ENCODE results near the gene IMPDH1. TPM values are rescaled to one million over a fixed set of nuclear protein-coding genes. Genes with fewer than 3 reads are reported as not detected.

Gene IMPDH1
- total RNA-seq, 1 donor from 2014 or later, result 17.4 TPM

DNA sequence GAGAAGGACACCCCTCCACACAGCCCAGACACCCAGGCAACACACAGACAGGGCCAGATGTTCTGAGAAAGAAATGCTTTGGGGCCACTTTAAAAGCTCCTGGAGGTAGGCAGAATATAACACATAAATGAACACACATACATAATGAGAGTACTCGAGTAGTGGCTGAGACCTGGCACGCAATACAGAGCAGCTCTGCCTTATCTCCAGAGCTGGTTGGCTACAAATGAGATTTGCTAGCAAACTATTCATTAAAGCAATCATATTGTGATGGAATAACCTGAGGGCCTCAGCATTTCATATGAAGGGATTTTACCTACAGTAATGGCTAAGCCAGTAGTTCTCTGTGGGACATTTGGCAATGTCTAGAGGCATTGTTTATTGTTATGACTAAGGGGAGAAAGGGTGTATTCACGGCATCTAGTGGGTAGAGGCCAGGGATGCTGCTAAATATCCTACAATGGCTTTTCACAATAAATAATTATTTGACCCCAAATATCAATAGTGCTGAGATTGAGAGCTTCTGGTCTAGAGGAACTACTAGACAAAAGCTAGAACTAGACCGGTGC, 5.5 kb upstream of the IMPDH1 start:
- intact Hi-C loops (cut with micrococcal nuclease), result no loop called here
- H3K36me3 ChIP-seq, result no peaks in the 10 kb centered on the region
- H3K27me3 ChIP-seq (ENCODE audit: low read depth), result no peaks in the 10 kb centered on the region
- no peak overlapping the region for H3K4me3 ChIP-seq
- no peak for DNase-seq
- H3K27ac ChIP-seq (replicated peaks), result no peak overlapping the region
- H3K4me1 ChIP-seq, result peaks cover 7% of the 10 kb centered on the region
- peaks cover 4% of the 10 kb centered on the region for H3K9me3 ChIP-seq (replicated peaks)
- TF ChIP-seq, protein P1, sequence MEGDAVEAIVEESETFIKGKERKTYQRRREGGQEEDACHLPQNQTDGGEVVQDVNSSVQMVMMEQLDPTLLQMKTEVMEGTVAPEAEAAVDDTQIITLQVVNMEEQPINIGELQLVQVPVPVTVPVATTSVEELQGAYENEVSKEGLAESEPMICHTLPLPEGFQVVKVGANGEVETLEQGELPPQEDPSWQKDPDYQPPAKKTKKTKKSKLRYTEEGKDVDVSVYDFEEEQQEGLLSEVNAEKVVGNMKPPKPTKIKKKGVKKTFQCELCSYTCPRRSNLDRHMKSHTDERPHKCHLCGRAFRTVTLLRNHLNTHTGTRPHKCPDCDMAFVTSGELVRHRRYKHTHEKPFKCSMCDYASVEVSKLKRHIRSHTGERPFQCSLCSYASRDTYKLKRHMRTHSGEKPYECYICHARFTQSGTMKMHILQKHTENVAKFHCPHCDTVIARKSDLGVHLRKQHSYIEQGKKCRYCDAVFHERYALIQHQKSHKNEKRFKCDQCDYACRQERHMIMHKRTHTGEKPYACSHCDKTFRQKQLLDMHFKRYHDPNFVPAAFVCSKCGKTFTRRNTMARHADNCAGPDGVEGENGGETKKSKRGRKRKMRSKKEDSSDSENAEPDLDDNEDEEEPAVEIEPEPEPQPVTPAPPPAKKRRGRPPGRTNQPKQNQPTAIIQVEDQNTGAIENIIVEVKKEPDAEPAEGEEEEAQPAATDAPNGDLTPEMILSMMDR (IDR thresholded peaks at IDR 0.05; ENCODE audit: borderline replicate concordance), result no peak

DNA sequence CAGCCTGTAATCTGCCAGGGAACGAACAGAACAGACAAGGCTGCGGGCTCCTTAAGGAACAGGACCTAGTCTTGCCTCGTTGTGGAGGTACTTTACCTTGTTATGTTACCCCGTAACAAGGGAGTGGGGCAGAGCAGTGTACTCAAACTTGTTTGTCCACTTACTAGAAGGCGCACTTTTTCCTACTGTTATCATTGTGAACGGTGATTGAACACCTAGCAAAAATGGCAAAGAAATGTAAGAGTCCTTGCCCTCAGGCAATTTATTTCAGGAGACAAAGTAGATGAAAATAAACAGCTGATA, 620 bp upstream of the IMPDH1 start:
- Histone ChIP-seq H3K27ac (replicated peaks) (peak overlapping the region; percentile 88), H3K9me3 (replicated peaks) (peaks cover 4% of the 10 kb centered on the region), H3K4me3 (peak overlapping the region; percentile 77), H3K27me3 (ENCODE audit: low read depth) (no peaks in the 10 kb centered on the region), H3K36me3 (no peaks in the 10 kb centered on the region), H3K4me1 (peaks cover 48% of the 10 kb centered on the region)
- TF ChIP-seq, protein P1 (IDR thresholded peaks at IDR 0.05; ENCODE audit: borderline replicate concordance), result no peak
- intact Hi-C loops (cut with micrococcal nuclease), result no loop called here
- no peak for DNase-seq

DNA sequence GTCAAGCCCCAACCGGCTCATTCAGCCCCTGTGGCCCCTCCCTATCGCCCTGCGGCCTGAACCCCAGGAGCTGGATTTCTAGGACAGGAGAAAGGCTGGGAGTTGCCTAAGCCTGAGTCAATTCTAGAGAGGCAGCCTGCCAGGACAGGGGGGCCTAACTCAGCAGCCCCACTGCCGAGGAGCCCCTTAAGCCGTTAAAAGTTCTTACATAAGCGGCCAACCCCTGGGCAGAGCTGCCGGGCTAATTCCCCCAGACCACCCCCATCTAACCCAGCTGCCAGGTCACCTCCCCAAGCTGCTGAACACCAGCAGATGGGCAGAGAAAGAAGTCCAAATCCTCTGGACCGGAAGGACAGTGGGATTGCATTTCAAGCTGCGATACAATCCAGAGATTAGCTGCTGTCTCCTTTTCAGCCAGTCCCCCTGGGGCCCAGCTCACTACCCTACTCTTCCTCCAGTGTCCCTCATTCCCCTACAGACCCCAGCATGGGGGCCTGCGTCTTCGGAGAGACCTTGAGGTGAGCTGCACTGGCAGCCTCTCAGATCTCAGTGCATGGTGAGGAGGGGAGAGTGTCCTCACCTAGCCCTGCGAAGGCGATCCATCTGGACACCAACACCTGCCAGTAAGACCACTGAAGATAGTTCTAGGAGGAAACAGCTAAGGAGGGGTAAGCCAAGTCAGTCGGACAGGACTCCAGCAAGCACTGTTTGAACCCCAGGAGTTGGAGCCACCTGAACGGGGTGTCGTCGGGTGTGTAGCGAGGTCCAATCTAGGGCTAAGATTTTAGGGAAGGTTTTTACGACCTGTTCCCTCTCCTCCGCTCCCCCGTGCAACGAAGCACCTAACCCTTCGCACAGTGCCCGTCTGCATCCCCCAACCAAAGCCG, 830 bp downstream of the IMPDH1 start:
- TF ChIP-seq, protein P1 (IDR thresholded peaks at IDR 0.05; ENCODE audit: borderline replicate concordance), result no peak
- DNase-seq, result no peak
- H3K27me3 ChIP-seq (ENCODE audit: low read depth), result no peaks in the 10 kb centered on the region
- peak overlapping the region; percentile 88 for H3K27ac ChIP-seq (replicated peaks)
- no peaks in the 10 kb centered on the region for H3K36me3 ChIP-seq
- intact Hi-C loops (cut with micrococcal nuclease), result no loop called here
- peaks cover 63% of the 10 kb centered on the region for H3K4me1 ChIP-seq
- peak overlapping the region; percentile 77 for H3K4me3 ChIP-seq
- H3K9me3 ChIP-seq (replicated peaks), result peaks cover 4% of the 10 kb centered on the region

DNA sequence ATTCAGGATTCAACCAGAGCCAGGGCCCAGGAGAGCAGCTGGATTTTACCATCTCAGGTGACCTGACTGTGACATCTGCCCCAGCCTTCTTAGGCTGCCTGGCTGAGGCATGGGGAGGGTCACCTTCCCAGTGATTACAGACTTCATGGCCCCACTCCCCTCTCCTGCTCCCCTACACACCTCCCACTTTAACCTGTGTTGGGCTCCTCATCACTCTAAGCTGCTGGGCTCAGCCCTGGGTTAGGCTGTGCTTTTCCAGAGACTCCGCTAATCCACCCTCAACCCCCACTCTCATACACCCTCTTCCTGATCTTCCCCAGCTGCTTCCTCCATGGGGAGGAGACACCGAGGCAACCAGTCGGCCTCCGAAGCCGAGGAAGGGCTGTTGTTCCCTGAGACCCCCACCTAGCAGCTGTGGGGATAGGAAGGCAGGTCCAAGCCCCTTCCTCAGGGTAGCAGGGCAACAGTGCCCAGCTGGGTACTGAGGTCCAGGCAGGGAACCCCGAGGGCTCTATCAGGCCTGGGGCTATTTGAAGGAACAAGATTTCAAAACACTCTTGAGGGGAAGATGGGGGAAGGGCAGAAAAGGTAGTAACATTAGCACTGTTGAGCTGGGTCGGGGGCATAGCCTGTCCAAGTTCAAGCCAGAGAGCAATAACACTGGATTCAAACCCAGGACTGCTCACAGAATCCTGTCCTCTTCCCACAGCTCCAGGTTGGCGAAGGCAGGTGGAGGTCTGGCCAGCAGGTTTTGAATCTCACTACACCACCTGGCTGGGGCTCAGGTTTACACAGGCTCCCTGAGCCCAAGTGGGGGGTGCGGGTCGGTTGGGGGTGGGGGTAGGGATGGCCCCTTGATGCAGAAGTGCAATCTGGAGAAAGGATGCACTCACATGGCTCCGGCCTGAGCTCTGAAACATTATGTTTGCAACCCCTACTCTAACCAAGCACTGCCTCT, 1.8 kb downstream of the IMPDH1 start:
- Histone ChIP-seq H3K4me3 (peak overlapping the region; percentile 77), H3K27ac (replicated peaks) (peak overlapping the region; percentile 88), H3K36me3 (no peaks in the 10 kb centered on the region), H3K27me3 (ENCODE audit: low read depth) (no peaks in the 10 kb centered on the region), H3K4me1 (peaks cover 68% of the 10 kb centered on the region), H3K9me3 (replicated peaks) (no peaks in the 10 kb centered on the region)
- TF ChIP-seq, protein P1 (IDR thresholded peaks at IDR 0.05; ENCODE audit: borderline replicate concordance), result no peak
- intact Hi-C loops (cut with micrococcal nuclease), result no loop called here
- no peak for DNase-seq

DNA sequence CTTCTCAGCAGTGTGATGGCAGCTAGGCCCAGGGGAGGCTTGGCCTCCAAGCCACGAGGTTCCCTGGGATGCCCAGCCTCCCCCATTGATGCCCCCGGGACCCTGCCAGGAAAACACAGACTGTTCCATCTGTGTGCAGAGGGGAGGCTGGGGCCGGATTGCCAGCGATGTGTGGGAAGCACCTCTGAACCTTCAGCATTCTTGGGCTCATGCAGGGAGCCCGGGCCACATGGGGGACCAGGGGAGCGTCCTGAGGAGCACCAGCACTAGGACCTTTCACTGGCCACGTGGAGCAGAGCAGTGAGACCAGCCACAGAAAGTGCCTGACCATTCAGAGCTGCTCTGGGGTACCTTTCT, 2.6 kb downstream of the IMPDH1 start:
- H3K9me3 ChIP-seq (replicated peaks), result no peaks in the 10 kb centered on the region
- H3K36me3 ChIP-seq, result no peaks in the 10 kb centered on the region
- DNase-seq, result no peak
- H3K27me3 ChIP-seq (ENCODE audit: low read depth), result no peaks in the 10 kb centered on the region
- TF ChIP-seq, protein P1 (IDR thresholded peaks at IDR 0.05; ENCODE audit: borderline replicate concordance), result no peak
- H3K4me3 ChIP-seq, result peak overlapping the region; percentile 77
- H3K4me1 ChIP-seq, result peaks cover 68% of the 10 kb centered on the region
- intact Hi-C loops (cut with micrococcal nuclease), result no loop called here
- H3K27ac ChIP-seq (replicated peaks), result peak overlapping the region; percentile 88

Data from left ventricle myocardium inferior (tissue), 1 donor.